Stimulated activated CD8-positive, alpha-beta memory T cell treated with anti-CD3 and anti-CD28 coated beads, Interleukin-7, amount 100 ng/mL, for 48 hours (primary cell): ENCODE measurements around the gene SMU1.

Source experiments
- DNase-seq, 2 donors: peaks; one replicate each; pipeline ENCODE4 v3.0.0-alpha.2; 2020; ENCODE audit warnings: low read depth in 1 of 2; ENCODE audit errors: extremely low read depth in 1 of 2

The SMU1 gene

DNA sequence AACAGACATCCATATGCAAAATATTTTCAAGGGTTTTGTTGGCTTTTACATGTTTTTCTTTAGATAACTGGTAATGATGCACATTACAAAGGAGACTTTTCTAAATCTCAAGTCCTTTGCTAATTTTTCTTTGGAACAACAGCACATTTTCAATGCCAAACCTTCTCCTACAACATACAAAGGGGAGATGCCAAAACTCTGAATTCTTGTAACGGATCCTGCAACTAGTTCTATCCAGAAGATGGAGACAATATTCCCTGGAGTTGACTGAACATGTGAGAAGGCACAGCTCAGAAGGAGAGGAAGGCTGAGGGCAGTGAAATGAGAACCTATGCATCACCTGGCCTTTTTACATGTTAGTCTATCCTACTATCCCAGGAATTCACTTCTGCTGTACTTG is 30.4 kb downstream of the SMU1 start:
- DNase-seq: no peak

DNA sequence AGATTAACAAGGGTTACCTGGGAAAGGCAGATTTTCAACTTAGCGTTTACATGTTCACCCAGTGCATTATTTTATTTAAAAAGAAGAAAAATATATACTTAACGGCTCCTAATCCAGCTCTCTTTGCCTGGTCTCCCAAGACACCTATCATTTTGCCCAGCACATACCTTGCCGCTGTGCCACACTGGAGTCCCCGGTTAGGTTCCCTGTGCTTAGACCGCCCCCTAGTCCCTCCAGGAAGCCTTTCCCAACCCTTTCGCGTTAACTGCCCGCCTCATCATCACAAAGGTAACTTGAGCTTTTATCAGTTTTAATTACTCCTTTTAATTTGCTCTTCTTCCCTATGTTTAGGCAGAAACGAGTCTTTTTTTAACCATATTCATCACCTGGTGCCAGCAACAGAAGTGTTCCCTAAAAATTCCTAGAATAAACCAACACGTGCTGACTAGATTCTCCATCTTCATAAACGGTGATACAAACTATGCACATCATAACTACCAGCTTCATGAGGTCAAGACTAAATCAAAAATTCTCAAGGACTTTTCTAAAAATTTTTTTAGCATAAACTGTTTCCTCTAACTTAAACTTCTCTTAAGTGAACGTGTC is 31.7 kb downstream of the SMU1 start:
- no peak for DNase-seq

DNA sequence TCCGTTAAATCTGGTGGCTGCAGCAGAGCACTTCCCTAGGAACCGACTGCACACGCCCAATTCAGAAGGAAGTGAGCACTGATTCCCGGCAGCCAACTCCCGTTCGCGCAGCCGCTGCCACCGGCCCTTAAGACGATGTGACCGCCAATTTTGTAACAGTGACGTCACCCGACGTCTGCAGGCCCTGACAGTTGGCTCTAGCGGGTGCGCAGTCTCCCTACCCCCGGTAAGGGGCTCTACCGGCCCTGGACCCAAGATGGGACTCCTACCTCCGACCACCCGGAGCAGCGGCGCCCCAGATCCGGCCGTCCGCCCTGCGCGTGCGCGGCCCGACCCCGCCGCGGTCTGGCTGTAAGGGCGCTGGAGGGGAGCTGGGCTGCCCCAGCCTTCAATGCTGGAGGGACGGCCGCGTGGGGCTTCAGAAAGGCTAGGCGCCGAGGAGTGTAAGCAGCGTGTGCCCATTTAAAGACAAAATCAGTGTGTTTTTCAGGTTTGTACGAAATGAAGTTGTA is 32.3 kb downstream of the SMU1 start:
- DNase-seq: peak; percentile 30 to 52

DNA sequence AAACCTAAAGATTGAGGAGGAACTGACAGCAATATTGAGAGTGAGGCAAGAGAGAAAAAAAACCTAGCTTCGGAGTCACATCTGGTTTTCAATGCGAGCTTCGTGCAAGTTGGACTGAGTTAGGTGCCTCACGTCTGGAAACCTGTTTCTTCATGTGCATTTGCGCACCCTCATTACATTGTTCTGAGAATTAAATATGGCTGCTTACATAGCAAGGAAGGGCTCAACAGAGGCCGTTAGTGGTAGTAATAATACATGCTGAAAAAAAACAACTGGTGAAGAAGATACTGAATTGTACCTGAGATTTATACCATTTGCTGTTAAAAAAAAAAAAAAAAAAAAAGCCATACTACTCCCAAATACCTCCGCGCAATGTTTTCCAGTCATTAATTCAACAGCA is 32.8 kb downstream of the SMU1 start:
- DNase-seq: no peak

DNA sequence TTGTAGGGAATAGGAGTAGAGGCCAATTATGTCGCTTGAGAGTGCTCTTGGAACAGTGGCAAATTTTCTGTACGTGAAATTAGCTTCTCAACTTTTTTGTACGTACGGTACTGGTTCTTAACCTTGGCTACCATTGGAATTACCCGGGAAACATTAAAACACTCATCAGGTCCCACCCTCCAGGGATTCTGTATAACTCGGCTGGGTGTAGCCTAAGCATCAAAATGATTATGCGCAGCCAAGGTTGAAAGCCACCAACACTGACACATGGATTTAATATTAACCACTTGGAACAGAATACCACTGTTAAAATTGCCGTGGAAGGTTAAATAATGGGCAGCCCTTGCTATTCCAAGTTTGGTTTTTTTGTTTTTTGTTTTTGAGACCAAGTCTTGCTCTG is 34.0 kb downstream of the SMU1 start:
- DNase-seq: no peak

DNA sequence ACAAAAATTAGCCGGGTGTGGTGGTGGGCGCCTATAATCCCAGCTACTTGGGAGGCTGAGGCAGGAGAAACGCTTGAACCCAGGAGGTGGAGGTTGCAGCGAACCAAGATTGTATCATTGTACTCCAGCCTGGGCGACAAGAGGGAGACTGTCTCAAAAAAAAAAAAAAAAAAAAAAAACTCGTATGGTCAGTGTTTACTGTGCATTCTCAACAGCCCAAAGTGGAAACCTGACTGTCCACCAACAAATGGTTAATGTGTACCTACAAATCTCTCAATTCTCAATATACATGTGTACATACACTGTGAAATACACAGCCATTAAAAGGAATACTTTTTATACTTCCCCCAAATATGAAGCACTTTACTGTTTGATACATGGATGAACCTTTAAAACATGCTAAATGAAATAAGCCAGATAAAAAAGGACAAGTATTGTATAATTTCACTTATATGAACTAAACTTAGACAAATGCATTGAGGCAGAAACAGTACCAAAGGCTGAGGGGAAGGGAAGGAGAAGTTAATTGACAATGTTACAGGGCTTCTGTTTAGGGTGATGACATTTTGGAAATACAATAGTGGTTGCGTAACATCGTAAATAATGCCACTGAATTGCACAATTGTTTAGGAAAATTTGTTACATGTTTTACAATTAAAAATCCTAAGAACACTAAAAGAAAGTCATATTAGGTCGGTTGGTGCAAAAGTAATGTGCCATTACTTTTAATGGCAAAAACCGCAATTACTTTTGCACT is 34.9 kb downstream of the SMU1 start:
- DNase-seq: no peak

DNA sequence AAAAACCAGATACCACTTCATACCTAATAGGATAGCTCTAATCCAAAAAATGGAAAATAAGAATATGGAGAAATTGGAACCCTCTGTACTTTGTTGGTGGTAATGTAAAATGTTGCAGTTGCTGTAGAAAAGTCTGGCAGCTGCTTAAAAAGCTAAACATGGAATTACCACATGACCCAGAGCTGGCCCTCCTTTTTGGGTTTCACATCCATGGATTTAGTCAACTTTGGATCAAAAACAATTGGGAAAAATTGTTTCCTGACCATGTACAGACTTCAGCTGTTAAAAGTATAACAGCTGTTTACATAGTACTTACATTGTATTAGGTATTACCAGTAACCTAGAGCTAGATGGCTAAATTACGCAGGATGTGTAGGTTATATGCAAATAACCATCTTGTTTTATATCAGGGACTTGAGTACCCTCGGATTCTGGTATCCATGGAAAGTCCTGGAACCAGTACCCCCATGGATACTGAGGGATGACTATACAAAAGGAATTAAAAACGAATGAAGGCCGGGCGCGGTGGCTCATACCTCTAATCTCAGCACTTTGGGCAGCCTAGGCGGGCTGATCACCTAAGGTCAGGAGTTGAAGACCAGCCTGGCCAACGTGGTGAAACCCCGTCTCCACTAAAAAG is 35.6 kb downstream of the SMU1 start:
- DNase-seq: no peak

DNA sequence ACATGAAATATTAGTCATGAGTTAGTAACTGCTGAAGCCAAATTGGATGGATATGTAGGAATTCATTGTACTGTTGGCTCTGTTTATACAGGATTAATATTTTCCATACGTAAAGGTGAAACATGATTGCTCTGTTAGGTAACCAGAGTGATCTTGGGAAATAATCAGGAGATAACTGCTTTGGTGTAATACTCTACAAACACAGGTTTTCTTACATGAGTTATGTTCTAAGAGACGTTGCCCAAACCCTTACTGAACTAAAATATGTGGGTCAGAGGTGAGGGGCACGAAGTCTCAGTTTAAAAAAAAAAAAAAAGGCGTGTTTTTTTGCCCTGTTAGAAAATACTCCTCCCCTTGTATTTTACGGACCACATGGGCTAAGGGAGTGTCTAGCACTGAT is 43.6 kb downstream of the SMU1 start:
- DNase-seq: no peak

DNA sequence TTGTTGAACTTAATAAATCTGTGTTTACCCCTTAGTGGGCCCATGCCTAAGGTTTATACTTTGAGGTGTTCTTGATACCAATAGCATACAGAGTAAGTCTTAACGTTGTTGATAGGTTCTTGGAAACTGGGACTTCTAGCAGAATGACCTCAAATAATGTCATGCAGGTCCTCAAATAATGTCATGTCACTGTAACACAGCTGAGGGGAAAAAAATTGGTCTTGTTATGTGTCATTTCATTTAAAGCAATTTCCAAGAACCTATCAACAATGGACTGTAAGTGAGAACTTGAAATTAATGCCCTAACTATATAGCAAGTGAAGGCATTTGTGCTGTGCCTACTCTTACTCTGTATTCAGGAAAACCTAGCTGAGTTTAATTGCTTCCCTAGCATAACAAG is 44.2 kb downstream of the SMU1 start:
- no peak for DNase-seq

DNA sequence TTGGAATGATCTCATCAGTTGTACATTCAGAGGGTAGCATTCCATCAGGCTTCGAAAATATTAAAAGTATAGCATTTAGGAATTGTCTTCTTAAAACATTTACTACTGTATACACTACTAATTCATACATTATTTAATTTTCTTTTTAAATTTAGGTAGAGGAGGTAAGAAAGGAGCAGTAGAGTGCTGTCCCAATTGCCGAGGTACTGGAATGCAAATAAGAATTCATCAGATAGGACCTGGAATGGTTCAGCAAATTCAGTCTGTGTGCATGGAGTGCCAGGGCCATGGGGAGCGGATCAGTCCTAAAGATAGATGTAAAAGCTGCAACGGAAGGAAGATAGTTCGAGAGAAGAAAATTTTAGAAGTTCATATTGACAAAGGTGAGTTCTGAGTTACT is 46.2 kb downstream of the SMU1 start:
- no peak for DNase-seq

DNA sequence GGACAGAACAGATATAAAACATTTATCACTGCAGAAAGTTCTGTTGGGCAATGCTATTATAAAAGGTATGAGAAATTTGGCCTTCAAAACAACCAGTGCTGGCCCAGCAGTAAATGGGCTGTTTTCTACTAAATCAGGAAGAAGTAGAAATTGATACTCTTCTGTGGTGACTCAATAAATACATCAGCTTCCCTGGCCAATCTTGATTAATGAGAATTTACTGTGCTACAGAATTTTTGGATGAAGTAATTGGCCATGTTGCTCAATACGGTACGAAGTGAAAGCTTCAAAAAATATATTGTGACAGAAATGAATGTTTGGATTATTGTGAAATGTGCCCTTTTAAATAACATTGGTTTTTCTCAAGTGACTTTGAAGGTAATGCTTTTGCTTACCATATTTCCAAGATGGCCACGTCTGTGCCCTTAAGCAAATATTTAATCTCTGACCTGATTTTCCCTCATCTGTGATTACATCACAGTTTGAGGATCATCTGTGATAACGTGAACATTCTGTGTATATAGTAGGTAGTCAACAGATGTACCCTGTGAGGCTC is 47.2 kb downstream of the SMU1 start:
- no peak for DNase-seq

DNA sequence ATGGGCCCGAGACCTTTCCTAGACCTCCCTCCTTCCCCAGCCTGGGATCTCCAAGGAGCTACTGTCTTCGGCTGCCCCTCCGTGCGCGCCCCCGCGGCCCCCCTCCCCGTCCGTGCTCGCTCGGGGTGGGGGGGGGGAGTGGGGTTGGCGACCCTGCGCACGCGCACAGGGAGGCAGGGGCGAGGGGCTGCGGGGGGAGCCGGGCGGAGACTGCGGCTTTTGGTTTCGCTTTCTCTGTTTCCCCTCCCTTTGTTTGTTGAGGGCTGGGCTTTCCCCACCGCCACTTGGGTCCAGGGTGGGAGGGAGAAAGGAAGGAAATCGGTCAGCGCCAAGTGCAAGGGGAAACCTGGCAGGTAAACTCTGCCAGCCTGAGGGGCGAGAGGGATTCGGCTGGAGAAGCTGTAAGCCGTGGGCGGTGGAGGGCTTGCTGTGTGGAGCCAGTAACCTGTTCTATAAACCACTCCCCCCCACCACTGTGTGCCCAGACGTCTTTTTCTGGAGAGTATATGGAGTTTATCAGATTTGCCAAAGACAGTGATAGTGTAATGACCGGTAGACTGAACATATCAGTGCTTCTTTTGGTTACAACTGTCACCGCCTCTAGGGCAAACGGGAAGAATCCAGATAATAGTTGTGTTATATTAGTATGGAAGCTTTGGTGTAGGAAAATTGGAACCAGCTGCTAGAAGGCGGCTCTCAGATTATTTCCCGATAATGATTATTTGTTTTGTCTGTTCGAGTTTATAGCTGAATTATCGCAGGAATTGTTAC is 50.7 kb downstream of the SMU1 start:
- DNase-seq: peak; percentile 61 to 65

DNA sequence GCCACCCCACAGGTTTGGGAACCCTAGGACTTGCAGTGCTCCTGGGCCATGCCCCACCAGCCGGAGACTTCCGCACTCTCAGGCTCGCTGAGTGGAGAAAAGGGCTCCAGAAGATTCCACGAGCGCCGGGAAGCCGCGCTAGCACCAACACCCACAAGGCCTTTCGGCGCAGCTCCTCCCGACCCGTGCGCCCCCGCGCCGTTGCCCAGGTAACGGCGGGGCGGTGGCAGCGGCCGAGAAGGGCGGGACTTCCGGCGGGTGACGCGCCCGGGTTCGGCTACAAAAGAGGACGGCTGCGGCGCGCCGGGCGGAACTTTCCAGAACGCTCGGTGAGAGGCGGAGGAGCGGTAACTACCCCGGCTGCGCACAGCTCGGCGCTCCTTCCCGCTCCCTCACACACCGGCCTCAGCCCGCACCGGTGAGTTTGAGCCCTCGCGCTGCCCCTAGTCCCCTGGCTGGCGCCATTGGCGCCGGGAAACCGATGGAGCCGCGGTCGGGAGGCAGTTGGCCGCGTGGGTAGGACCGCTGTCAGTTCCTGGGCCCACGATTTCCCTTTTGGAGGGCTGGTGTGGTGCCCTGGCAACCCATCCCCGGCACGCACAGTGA is 51.4 kb downstream of the SMU1 start, which contains the start of gene DNAJA1:
DNAJA1 (plus strand) TSS at position 308 of the 606 bp plus-strand sequence. CDS start 1,212 bp downstream, outside the sequence.
- DNase-seq: peak; percentile 84 to 95

DNA sequence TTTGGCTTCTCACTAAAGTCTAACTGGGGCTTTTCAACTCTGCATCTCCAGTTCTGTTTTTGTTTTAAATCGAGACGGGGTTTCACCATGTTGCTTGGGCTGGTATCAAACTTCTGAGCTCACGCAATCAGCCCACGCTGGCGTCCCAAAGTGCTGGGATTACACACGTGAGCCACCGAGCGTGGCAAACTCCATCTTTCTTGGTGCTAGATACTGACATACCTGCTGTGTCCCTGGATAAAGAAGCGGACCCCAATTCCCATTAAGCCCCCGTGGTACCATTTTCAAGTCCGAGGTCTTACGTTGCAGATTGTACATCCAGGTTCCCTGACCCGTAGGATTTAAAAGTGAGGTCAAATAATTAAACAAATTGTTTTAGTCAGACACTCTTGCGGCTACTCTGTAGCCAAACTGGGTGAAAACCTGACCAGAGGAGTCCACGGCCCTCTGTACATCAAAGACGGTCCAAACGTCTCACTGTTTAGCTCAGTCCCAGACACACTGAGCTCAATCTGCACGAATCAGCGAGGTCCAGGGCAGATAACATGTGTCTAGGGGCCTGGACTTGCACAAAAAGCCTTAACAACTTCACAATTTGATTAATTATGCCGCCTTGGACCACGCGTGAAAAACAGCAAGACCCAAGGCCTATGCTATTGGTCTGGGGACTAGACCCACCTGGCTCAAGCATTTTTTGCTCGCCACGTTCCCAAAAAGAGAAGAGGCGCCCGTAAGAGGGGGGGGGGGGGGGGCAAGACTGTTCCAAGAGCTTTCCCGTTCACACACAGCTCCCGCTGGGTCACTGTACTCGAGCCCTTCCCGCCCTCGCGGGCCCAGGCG is 52.1 kb downstream of the SMU1 start:
- DNase-seq: no peak

DNA sequence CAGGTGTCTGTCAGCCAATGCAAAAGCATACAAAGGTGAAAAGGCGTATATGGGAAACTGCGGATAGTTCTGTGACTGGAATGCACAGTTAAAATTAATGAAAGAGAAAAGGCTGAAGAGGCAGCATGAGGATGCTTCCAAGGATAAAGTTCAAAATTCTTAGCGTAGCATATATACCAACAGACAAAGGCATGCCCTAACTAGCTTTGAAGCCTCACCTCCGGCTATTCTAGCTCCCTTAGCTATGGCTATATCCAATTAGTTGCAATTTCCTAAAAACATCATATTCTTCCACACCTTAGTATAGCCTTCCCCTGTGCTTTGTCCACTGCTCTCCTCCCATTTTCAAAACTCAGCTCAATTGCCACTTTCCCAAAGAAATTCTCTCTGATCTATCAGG is 52.8 kb downstream of the SMU1 start:
- no peak for DNase-seq

DNA sequence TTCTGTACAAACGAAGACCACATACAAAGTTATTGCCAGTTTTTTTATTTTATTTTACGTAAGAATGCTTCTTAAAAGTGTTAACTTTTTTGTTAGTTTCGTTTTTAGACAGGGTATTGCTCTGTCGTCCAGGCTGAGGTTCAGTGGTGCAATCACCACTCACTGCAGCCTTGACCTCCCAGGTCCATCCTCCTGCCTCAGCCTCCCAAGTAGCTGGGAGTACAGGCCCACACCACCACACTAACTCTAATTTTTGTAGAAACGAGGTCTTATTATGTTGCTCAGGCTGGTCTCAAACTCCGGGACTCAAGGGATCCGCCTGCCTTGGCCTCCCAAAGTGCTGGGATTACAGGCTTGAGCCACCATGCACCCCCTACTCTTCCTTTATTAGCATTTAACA is 53.7 kb downstream of the SMU1 start:
- no peak for DNase-seq

DNA sequence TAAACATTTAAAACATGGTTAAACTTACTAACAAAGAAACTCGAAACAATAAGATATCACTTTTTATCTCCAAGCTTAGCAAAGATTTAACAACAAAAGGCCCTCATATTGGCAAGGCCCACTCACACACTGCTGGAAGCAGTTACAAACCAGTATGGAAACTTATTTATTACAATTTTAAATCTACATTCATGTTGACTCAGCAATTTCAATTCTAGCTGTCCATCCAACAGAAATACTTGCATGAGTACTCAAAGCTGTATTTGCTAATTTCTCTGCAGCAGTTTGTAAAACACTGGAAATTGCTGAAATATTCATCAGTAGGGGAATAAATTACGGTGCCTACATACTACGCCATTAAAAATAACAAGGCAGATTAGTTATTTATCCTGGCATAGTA is 54.2 kb downstream of the SMU1 start:
- DNase-seq: no peak

DNA sequence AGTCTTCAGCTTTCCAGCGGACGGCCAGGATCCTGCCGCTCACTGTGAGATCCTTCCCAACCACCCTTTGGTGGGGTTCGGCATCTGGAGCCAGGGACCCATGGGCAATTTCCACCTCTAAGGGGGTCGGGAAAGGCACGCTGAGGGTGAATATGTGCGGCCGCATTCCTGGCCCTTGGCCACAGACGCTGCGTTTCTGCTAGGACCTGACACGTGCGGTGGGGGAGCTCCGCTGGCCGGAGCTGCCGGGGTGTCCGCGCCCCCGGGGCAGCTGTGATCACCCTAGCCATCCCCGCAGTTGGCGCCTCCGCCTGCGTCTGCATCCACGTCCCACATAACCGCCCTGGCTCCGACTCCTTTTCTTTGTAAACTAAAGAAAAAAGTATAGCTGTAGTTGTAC is 56.7 kb downstream of the SMU1 start:
- no peak for DNase-seq

DNA sequence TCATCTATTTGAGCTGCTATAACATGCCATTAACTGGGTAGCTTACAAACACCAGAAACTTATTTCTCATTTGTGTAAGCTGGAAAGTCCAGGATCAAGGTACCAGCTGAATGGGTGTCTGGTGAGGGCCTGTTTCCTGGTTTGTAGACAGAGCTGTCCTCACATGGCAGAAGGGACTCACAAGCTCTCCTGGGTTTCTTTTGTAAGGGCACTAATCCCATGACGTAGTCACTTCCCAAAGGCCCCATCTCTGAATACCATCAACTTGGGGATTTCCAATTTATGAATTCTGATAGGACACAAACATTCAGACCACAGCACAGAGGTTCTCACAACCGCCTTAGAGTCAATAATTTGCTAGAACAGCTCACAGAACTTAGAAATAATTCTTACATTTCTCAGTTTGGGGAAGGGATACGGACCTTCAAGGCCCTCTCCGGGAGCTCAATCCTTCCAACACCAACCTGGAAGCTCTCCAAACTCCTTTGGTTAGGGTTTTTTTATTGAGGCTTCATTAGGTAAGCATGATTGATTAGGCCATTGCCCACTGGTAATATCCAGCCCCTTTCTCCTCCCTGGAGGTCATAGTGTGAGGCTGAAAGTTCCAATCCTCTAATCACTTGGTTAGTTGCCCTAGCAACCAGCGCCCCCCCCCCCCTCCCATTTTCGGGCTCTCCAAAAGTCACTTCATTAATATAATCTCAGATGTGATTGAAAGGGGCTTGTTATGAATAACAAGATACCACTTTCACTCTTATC is 59.0 kb downstream of the SMU1 start:
- no peak for DNase-seq
